ENCODE measurements around the gene RGL4.

GRCh38 chr22:23696326-23696851 lies 5.6 kb downstream of the RGL4 start:
- TF ChIP-seq CTCF (IDR thresholded peaks at IDR 0.05) (no peak), POLR2AphosphoS5 (IDR thresholded peaks at IDR 0.05) (no peak), POLR2A (IDR thresholded peaks at IDR 0.05) (no peak), EP300 (IDR thresholded peaks at IDR 0.05) (no peak)

Data from stomach (tissue), 4 donors.